NCI-H2196 treated with DMSO at 0.1 percent for 48 hours (cell line): Measurements from ENCODE around the gene KRTAP1-4.
"Not testable (repeated sequence)": the region's sequence is repeated elsewhere in the genome, so short reads cannot be mapped to it uniquely, and the experiment has no call there.

Experiments used
- DNase-seq: peaks from one replicate; lab custom pipeline; 2025; ENCODE audit not compliant: unreplicated experiment; lab: John Stamatoyannopoulos, UW

The KRTAP1-4 gene

GRCh38 chr17:41048441-41048840 lies 18.4 kb upstream of the KRTAP1-4 start:
- no peak for DNase-seq

- DNase-seq: not testable (repeated sequence)
Observed at GRCh38 chr17:41046735-41047465, 16.9 kb upstream of the KRTAP1-4 start, which contains the start of gene KRTAP2-1. Gene KRTAP2-1, minus strand, starts transcription at chr17:41047316. Its CDS starts 49 bp downstream, at chr17:41047267.

- no peak for DNase-seq
Observed at GRCh38 chr17:41042953-41043352, 13.0 kb upstream of the KRTAP1-4 start.

GRCh38 chr17:41040783-41041571 lies 11.0 kb upstream of the KRTAP1-4 start, which contains the start of gene KRTAP1-1:
Gene KRTAP1-1, minus strand, starts transcription at chr17:41041450. Its CDS starts 53 bp downstream, at chr17:41041397.
- not testable (repeated sequence) for DNase-seq

- no peak for DNase-seq
Observed at GRCh38 chr17:41037853-41038350, 7.9 kb upstream of the KRTAP1-4 start.

- DNase-seq: peak; percentile 34
Observed at GRCh38 chr17:41034346-41034935, 4.4 kb upstream of the KRTAP1-4 start, which contains the start of gene KRTAP1-3. Gene KRTAP1-3, minus strand, starts transcription at chr17:41034874. Its CDS starts 53 bp downstream, at chr17:41034821.

- no peak for DNase-seq
Observed at GRCh38 chr17:41026715-41027471, 3.1 kb downstream of the KRTAP1-4 start, which contains the start of gene KRTAP1-5. Gene KRTAP1-5, minus strand, starts transcription at chr17:41027208. Its CDS starts 53 bp downstream, at chr17:41027155.

GRCh38 chr17:41024697-41025096 lies 5.3 kb downstream of the KRTAP1-4 start:
- DNase-seq: no peak

GRCh38 chr17:41020336-41020735 lies 9.7 kb downstream of the KRTAP1-4 start:
- DNase-seq: no peak

- DNase-seq: no peak
Observed at GRCh38 chr17:41019415-41019814, 10.6 kb downstream of the KRTAP1-4 start.

- no peak for DNase-seq
Observed at GRCh38 chr17:41018541-41018940, 11.5 kb downstream of the KRTAP1-4 start.

- DNase-seq: no peak
Observed at GRCh38 chr17:41016578-41017215, 13.3 kb downstream of the KRTAP1-4 start.

- no peak for DNase-seq
Observed at GRCh38 chr17:41015454-41015853, 14.5 kb downstream of the KRTAP1-4 start.

- no peak for DNase-seq
Observed at GRCh38 chr17:41013606-41014005, 16.4 kb downstream of the KRTAP1-4 start.

- DNase-seq: no peak
Observed at GRCh38 chr17:41013181-41013580, 16.8 kb downstream of the KRTAP1-4 start.

- no peak for DNase-seq
Observed at GRCh38 chr17:41012326-41013120, 17.5 kb downstream of the KRTAP1-4 start.

GRCh38 chr17:41010441-41010840 lies 19.6 kb downstream of the KRTAP1-4 start:
- no peak for DNase-seq

GRCh38 chr17:41009936-41010335 lies 20.1 kb downstream of the KRTAP1-4 start:
- DNase-seq: no peak

- no peak for DNase-seq
Observed at GRCh38 chr17:41009301-41009760, 20.7 kb downstream of the KRTAP1-4 start.
